IMR-90 (cell line): ENCODE measurements around the gene KIF9. TPM values are rescaled to one million over a fixed set of nuclear protein-coding genes. Genes with fewer than 3 reads are reported as not detected.

Experiments used
- ATAC-seq: fragments of 200-7000 bp; cut with Tn5 transposase; 2 replicates; pipeline ENCODE4 v1.9.1; 2020; ENCODE audit warnings: low read depth, mild to moderate bottlenecking, moderate library complexity
- BruUV-seq: library from RNA; stranded (reverse); fragments of 400-500 nt; replicated peaks from 2 replicates; lab custom pipeline; 2021; lab: Mats Ljungman, UMichigan
- CTCF ChIA-PET: fragments of 300-600 bp; formaldehyde crosslinking; extraction: SDS; loops from one replicate; lab custom pipeline; 2021; ENCODE audit warnings: antibody characterized with exemption; lab: Yijun Ruan, JAX
- POLR2A ChIA-PET: fragments of 300-600 bp; sonication (Branson Sonifier 250); formaldehyde crosslinking; loops from one replicate; lab custom pipeline; 2022; ENCODE audit warnings: antibody characterized with exemption; ENCODE audit not compliant: unreplicated experiment; lab: Charles Lee
- DNase-seq: peaks from one replicate; pipeline ENCODE4 v3.0.0; 2013
- H2AFZ ChIP-seq: replicated peaks from 2 replicates; pipeline ENCODE3; 2013; ENCODE audit warnings: low read length, mild to moderate bottlenecking; ENCODE audit not compliant: poor library complexity
- H2AK5ac ChIP-seq: 2 replicates; pipeline ENCODE4 v1.6.1; 2013; ENCODE audit warnings: low read depth, low read length, inconsistent platforms
- H2AK9ac ChIP-seq: replicated peaks from 2 replicates; pipeline ENCODE3; 2013; ENCODE audit warnings: mild to moderate bottlenecking, low read depth, low read length, moderate library complexity; ENCODE audit not compliant: poor library complexity
- H2BK120ac ChIP-seq: 2 replicates; pipeline ENCODE4 v1.6.1; 2013; ENCODE audit warnings: low read depth, low read length, inconsistent platforms
- H2BK15ac ChIP-seq: 3 replicates; pipeline ENCODE4 v1.6.1; 2013; ENCODE audit warnings: low read depth, low read length, inconsistent platforms
- H2BK20ac ChIP-seq: 2 replicates; pipeline ENCODE4 v1.6.1; 2013; ENCODE audit warnings: low read depth, mild to moderate bottlenecking, inconsistent platforms, low read length, moderate library complexity
- H2BK5ac ChIP-seq: 2 replicates; pipeline ENCODE4 v1.6.1; 2013; ENCODE audit warnings: mild to moderate bottlenecking, low read depth, low read length, inconsistent platforms; ENCODE audit not compliant: poor library complexity, severe bottlenecking
- H3K14ac ChIP-seq: replicated peaks from 2 replicates; pipeline ENCODE4 v1.6.1; 2013; ENCODE audit warnings: low read depth, low read length, inconsistent platforms
- H3K18ac ChIP-seq: 2 replicates; pipeline ENCODE4 v1.6.1; 2013; ENCODE audit warnings: low read depth, low read length, control low read depth
- H3K23ac ChIP-seq: 2 replicates; pipeline ENCODE4 v1.6.1; 2013; ENCODE audit warnings: low read depth, low read length, inconsistent platforms
- H3K27ac ChIP-seq: 2 replicates; pipeline ENCODE4 v1.5.1; 2013; ENCODE audit warnings: mild to moderate bottlenecking, control low read depth, low read length; ENCODE audit not compliant: insufficient read depth
- H3K27me3 ChIP-seq: 2 replicates; pipeline ENCODE4 v1.6.1; 2013; ENCODE audit warnings: low read length; ENCODE audit not compliant: control insufficient read depth, insufficient read depth
- H3K36me3 ChIP-seq: 2 replicates; pipeline ENCODE4 v1.6.1; 2013; ENCODE audit warnings: low read length, mixed read lengths; ENCODE audit not compliant: control insufficient read depth, insufficient read depth
- H3K4ac ChIP-seq: 2 replicates; pipeline ENCODE4 v1.6.1; 2013; ENCODE audit warnings: low read depth, low read length, inconsistent platforms
- H3K4me1 ChIP-seq: 2 replicates; pipeline ENCODE4 v1.6.1; 2013; ENCODE audit warnings: low read length, mixed read lengths; ENCODE audit not compliant: control insufficient read depth, insufficient read depth
- H3K4me2 ChIP-seq: 2 replicates; pipeline ENCODE4 v1.6.1; 2013; ENCODE audit warnings: low read depth, mild to moderate bottlenecking, control low read depth, low read length, moderate library complexity
- H3K4me3 ChIP-seq: 2 replicates; pipeline ENCODE4 v1.5.1; 2013; ENCODE audit warnings: low read depth, mild to moderate bottlenecking, control low read depth, low read length, moderate library complexity; ENCODE audit not compliant: insufficient read depth
- H3K56ac ChIP-seq: 2 replicates; pipeline ENCODE4 v1.6.1; 2013; ENCODE audit warnings: low read length, inconsistent platforms; ENCODE audit not compliant: insufficient read depth; ENCODE audit errors: extremely low read depth
- H3K79me1 ChIP-seq, 2 experiments: 2 replicates each; pipeline ENCODE4 v1.6.1; 2013; ENCODE audit warnings: low read length in 2 of 2, inconsistent platforms in 1 of 2, low read depth in 1 of 2
- H3K9ac ChIP-seq: 2 replicates; pipeline ENCODE4 v1.6.1; 2013; ENCODE audit warnings: low read depth, low read length, control low read depth
- H3K9me1 ChIP-seq: 2 replicates; pipeline ENCODE4 v1.6.1; 2013; ENCODE audit warnings: low read length, inconsistent platforms; ENCODE audit not compliant: insufficient read depth
- H3K9me3 ChIP-seq: 2 replicates; pipeline ENCODE4 v1.6.1; 2013; ENCODE audit warnings: low read length; ENCODE audit not compliant: control insufficient read depth, insufficient read depth
- H4K20me1 ChIP-seq: 2 replicates; pipeline ENCODE4 v1.6.1; 2013; ENCODE audit warnings: low read length, inconsistent platforms; ENCODE audit not compliant: insufficient read depth
- H4K5ac ChIP-seq: 2 replicates; pipeline ENCODE4 v1.6.1; 2013; ENCODE audit warnings: mild to moderate bottlenecking, low read depth, low read length, control low read depth
- H4K8ac ChIP-seq, 2 experiments: 2 replicates each; pipeline ENCODE4 v1.6.1; 2013; ENCODE audit warnings: low read depth in 2 of 2, low read length in 2 of 2, control low read depth in 1 of 2, inconsistent platforms in 1 of 2
- H4K91ac ChIP-seq: 2 replicates; pipeline ENCODE4 v1.6.1; 2013; ENCODE audit warnings: low read depth, low read length, inconsistent platforms; ENCODE audit not compliant: insufficient read depth
- BHLHE40 ChIP-seq: fragments of 150-350 bp; IDR thresholded peaks from 2 replicates; pipeline ENCODE4 v1.6.1; 2016; ENCODE audit warnings: mild to moderate bottlenecking, low read depth, low read length
- CEBPB ChIP-seq: IDR thresholded peaks from 2 replicates; pipeline ENCODE4 v1.6.1; 2012; ENCODE audit warnings: low read depth, low read length, improper control_type of control experiment
- CHD1 ChIP-seq: IDR thresholded peaks from 2 replicates; pipeline ENCODE4 v1.6.1; 2012; ENCODE audit warnings: low read depth, low read length, improper control_type of control experiment
- CTCF ChIP-seq: conservative IDR thresholded peaks from 2 replicates; pipeline ENCODE4 v1.5.1; 2012; ENCODE audit warnings: mild to moderate bottlenecking, low read depth, low read length, improper control_type of control experiment
- FOS ChIP-seq: fragments of 150-350 bp; IDR thresholded peaks from 2 replicates; pipeline ENCODE4 v1.6.1; 2016; ENCODE audit warnings: low read depth, low read length
- MAFK ChIP-seq: IDR thresholded peaks from 2 replicates; pipeline ENCODE4 v1.6.1; 2012; ENCODE audit warnings: low read depth, low read length, improper control_type of control experiment
- MAZ ChIP-seq: IDR thresholded peaks from 2 replicates; pipeline ENCODE4 v1.6.1; 2012; ENCODE audit warnings: low read depth, mild to moderate bottlenecking, low read length, improper control_type of control experiment, moderate library complexity, borderline replicate concordance
- MXI1 ChIP-seq: IDR thresholded peaks from 2 replicates; pipeline ENCODE4 v1.6.1; 2012; ENCODE audit warnings: low read depth, mild to moderate bottlenecking, low read length, moderate library complexity, borderline replicate concordance
- NFE2L2 ChIP-seq: fragments of 150-350 bp; IDR thresholded peaks from 2 replicates; pipeline ENCODE4 v1.6.1; 2016; ENCODE audit warnings: low read depth, mild to moderate bottlenecking, low read length
- POLR2A ChIP-seq: IDR thresholded peaks from 2 replicates; pipeline ENCODE4 v1.6.1; 2012; ENCODE audit warnings: mild to moderate bottlenecking, low read depth, low read length
- RAD21 ChIP-seq: IDR thresholded peaks from 2 replicates; pipeline ENCODE4 v1.6.1; 2012; ENCODE audit warnings: low read length, improper control_type of control experiment
- RCOR1 ChIP-seq: IDR thresholded peaks from 2 replicates; pipeline ENCODE4 v1.6.1; 2012; ENCODE audit warnings: mild to moderate bottlenecking, low read length, improper control_type of control experiment; ENCODE audit not compliant: insufficient replicate concordance
- RFX5 ChIP-seq: IDR thresholded peaks from 2 replicates; pipeline ENCODE4 v1.8.0; 2012; ENCODE audit warnings: low read depth, mild to moderate bottlenecking, low read length, moderate library complexity
- SMC3 ChIP-seq: fragments of 150-350 bp; IDR thresholded peaks from 2 replicates; pipeline ENCODE4 v1.6.1; 2016; ENCODE audit warnings: low read depth, mild to moderate bottlenecking, antibody characterized with exemption, low read length, moderate library complexity
- WGBS, 2 experiments: methylation state at CpG; one replicate each; pipeline versions ENCODE4 v1.1.5 to v1.1.7; 2013; ENCODE audit warnings: missing lambda C conversion rate in 2 of 2; ENCODE audit not compliant: insufficient read length in 1 of 2; ENCODE audit errors: extremely low coverage in 2 of 2; 5-methylcytosine and 5-hydroxymethylcytosine counted together
- dilution Hi-C: fragments of 300-500 bp; cut with HindIII; formaldehyde crosslinking; loops from one replicate; pipeline ENCODE4 v1.14.3; 2018; ENCODE audit warnings: low sequenced_read_pairs; ENCODE audit not compliant: unreplicated experiment
- in situ Hi-C: fragments of 300-500 bp; cut with MboI; formaldehyde crosslinking; loops from 3 replicates; pipeline ENCODE4 v1.14.3; 2019; ENCODE audit warnings: low sequenced_read_pairs, inconsistent platforms, mixed read lengths
- intact Hi-C: fragments of 100-400 bp; cut with micrococcal nuclease; formaldehyde crosslinking; loops from 2 replicates; pipeline ENCODE4 v1.10.0; 2022
- polyA plus RNA-seq, 3 experiments: library from polyadenylated mRNA; depleted of rRNA; stranded (reverse); fragments of >200 nt; gene quantifications; 2 replicates each; pipeline ENCODE4 v1.2.3, GENCODE V29; 2012; ENCODE audit warnings: low replicate concordance in 1 of 3
- total RNA-seq: library from RNA; depleted of rRNA; stranded (reverse); fragments of >200 nt; gene quantifications from 2 replicates; pipeline ENCODE4 v1.2.3, GENCODE V29; 2012
- TF ChIP-seq, protein P1 (sequence below): fragments of 150-350 bp; IDR thresholded peaks from 2 replicates; pipeline ENCODE4 v1.6.1; 2017; ENCODE audit warnings: mild to moderate bottlenecking, antibody characterized with exemption, low read length, low read depth
- TF ChIP-seq, protein P2 (sequence below): fragments of 150-350 bp; IDR thresholded peaks from 2 replicates; pipeline ENCODE4 v1.6.1; 2016; ENCODE audit warnings: low read depth, mild to moderate bottlenecking, low read length, moderate library complexity, borderline replicate concordance

KIF9 gene
- total and polyA plus RNA-seq, 2 of the 4 experiments (the other 2 are of a cell fraction): 1.8 to 5.0 TPM

GRCh38 chr3:47293822-47294221 is 11.2 kb upstream of the KIF9 start:
- Histone ChIP-seq H2AK5ac (no peak overlapping the region), H4K8ac (no peak overlapping the region), H3K4ac (no peak overlapping the region), H3K56ac (no peak overlapping the region), H3K4me2 (no peak overlapping the region), H3K79me1 (peaks cover 39 to 79% of the 10 kb centered on the region in 2 experiments), H4K91ac (no peak overlapping the region), H2BK5ac (no peak overlapping the region), H3K9ac (no peak overlapping the region), H2BK15ac (no peak overlapping the region), H2AFZ (no peak overlapping the region), H3K18ac (no peak overlapping the region), H4K20me1 (peaks cover 12% of the 10 kb centered on the region), H2BK120ac (no peak overlapping the region), H3K4me1 (peaks cover 3% of the 10 kb centered on the region; the same call in 1 of the 2 replicates), H3K9me1 (no peaks in the 10 kb centered on the region; the same call in 1 of the 2 replicates), H2AK9ac (no peak overlapping the region), H3K36me3 (peaks cover 6% of the 10 kb centered on the region; the same call in 1 of the 2 replicates), H2BK20ac (no peak overlapping the region), H3K9me3 (no peaks in the 10 kb centered on the region), H3K14ac (no peak overlapping the region), H3K4me3 (no peak overlapping the region), H3K27ac (no peak overlapping the region), H4K5ac (no peak overlapping the region), H3K27me3 (no peaks in the 10 kb centered on the region), H3K23ac (no peak overlapping the region)
- no TSS peak for BruUV-seq
- no peak for DNase-seq
- in situ Hi-C loops (no loop called here), intact Hi-C loops (no loop called here), dilution Hi-C loops (no loop called here)
- POLR2A ChIA-PET: no interaction called here
- TF ChIP-seq CHD1 (no peak), CEBPB (no peak), POLR2A (no peak), MAFK (no peak), BHLHE40 (no peak), RAD21 (no peak), MXI1 (no peak), RFX5 (no peak), MAZ (no peak), CTCF (no peak), SMC3 (no peak), FOS (no peak), RCOR1 (no peak), NFE2L2 (no peak)
- TF ChIP-seq, protein P1, sequence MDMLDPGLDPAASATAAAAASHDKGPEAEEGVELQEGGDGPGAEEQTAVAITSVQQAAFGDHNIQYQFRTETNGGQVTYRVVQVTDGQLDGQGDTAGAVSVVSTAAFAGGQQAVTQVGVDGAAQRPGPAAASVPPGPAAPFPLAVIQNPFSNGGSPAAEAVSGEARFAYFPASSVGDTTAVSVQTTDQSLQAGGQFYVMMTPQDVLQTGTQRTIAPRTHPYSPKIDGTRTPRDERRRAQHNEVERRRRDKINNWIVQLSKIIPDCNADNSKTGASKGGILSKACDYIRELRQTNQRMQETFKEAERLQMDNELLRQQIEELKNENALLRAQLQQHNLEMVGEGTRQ: no peak
- TF ChIP-seq, protein P2, sequence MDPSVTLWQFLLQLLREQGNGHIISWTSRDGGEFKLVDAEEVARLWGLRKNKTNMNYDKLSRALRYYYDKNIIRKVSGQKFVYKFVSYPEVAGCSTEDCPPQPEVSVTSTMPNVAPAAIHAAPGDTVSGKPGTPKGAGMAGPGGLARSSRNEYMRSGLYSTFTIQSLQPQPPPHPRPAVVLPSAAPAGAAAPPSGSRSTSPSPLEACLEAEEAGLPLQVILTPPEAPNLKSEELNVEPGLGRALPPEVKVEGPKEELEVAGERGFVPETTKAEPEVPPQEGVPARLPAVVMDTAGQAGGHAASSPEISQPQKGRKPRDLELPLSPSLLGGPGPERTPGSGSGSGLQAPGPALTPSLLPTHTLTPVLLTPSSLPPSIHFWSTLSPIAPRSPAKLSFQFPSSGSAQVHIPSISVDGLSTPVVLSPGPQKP: no peak
- CTCF ChIA-PET: no interaction called here
- ATAC-seq: no peak
- WGBS, 2 experiments: no CpG with 5 or more reads among the region's 2 CpGs
